ENCODE data around the gene CACNA1I.

DNA sequence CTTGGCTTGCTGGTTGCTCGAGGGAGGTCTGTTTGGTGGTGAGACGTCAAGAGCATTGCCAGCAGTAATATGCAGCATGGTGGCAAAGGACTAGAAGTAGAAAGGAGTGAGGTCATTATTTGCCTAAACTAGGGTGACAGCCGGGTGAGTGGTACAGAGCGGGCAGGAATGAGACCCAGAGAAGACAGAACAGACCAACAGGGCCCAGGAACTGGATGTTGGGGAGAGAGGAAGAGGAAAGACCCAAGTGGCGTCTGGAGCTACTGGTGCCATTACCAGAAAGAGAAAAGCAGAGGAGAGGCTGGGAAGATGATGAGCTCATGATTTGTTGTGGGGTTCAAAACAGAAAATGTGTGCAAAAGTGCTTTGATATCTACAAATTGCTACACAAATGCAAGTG, 164.3 kb downstream of the CACNA1I start:
- TF ChIP-seq CTCF (IDR thresholded peaks at IDR 0.05 in 8 of 11, conservative IDR thresholded peaks at IDR 0.05 in 3 of 11): no peak
- no peak for TF ChIP-seq POLR2A (IDR thresholded peaks at IDR 0.05)
- no peak for TF ChIP-seq POLR2AphosphoS5 (IDR thresholded peaks at IDR 0.05)

Data from spleen (tissue), 7 donors.